B cell (primary cell): ENCODE results near the gene TRIOBP. TPM values are rescaled to one million over a fixed set of nuclear protein-coding genes. Genes with fewer than 3 reads are reported as not detected.

Experiments used
- ATAC-seq: fragments of 200-7000 bp; cut with Tn5 transposase; one replicate; pipeline ENCODE4 v1.10.0; 2021; ENCODE audit warnings: low read depth, mild to moderate bottlenecking, moderate number of reproducible peaks, moderate library complexity
- CTCF ChIA-PET: fragments of 350-600 bp; sonication (Branson Sonifier 250); formaldehyde crosslinking; loops from one replicate; lab custom pipeline; 2021; ENCODE audit warnings: antibody characterized with exemption, inconsistent platforms; lab: Charles Lee
- POLR2A ChIA-PET: fragments of 350-600 bp; sonication (Branson Sonifier 250); formaldehyde crosslinking; loops from one replicate; lab custom pipeline; 2021; ENCODE audit warnings: antibody characterized with exemption; lab: Charles Lee
- DNase-seq: peaks from one replicate; pipeline ENCODE4 v3.0.0; 2013
- H2AFZ ChIP-seq: 2 replicates; pipeline ENCODE4 v1.6.1; 2012; ENCODE audit warnings: mild to moderate bottlenecking, low read depth, low read length; ENCODE audit not compliant: insufficient read depth, poor library complexity, severe bottlenecking
- H3K27ac ChIP-seq, 2 donors: 1 replicate in 1 of 2; 2 replicates in 1 of 2; pipeline ENCODE4 v1.5.1; 2012 to 2013; ENCODE audit warnings: low read length in 2 of 2, mild to moderate bottlenecking in 2 of 2, moderate library complexity in 1 of 2
- H3K27me3 ChIP-seq, 4 experiments: fragments of 200-600 bp in 1 of 4; sonication (generic) in 1 of 4; replicated peaks in 1 of 4; 1 replicate in 2 of 4; 2 replicates in 2 of 4; pipeline versions ENCODE4 v1.6.1 to v1.7.0; 2013 to 2016; ENCODE audit warnings: low read length in 3 of 4, mild to moderate bottlenecking in 2 of 4, mixed read lengths in 1 of 4, moderate library complexity in 1 of 4; ENCODE audit not compliant: insufficient read depth in 4 of 4, control insufficient read depth in 3 of 4; ENCODE audit errors: control extremely low read depth in 1 of 4
- H3K36me3 ChIP-seq, 2 experiments: replicated peaks in 1 of 2; 1 replicate in 1 of 2; 2 replicates in 1 of 2; pipeline versions ENCODE4 v1.6.1 to v1.7.1; 2013; ENCODE audit warnings: low read length in 1 of 2; ENCODE audit not compliant: insufficient read depth in 2 of 2, control insufficient read depth in 1 of 2; ENCODE audit errors: control extremely low read depth in 1 of 2, extremely low read depth in 1 of 2
- H3K4me1 ChIP-seq, 2 donors: fragments of 200-600 bp in 1 of 2; sonication (generic) in 1 of 2; 1 replicate in 1 of 2; 2 replicates in 1 of 2; pipeline versions ENCODE4 v1.5.1 to v1.6.1; 2013 to 2017; ENCODE audit warnings: low read length in 2 of 2; ENCODE audit not compliant: control insufficient read depth in 2 of 2, insufficient read depth in 2 of 2
- H3K4me2 ChIP-seq: replicated peaks from 2 replicates; pipeline ENCODE3; 2012; ENCODE audit warnings: mild to moderate bottlenecking, low read depth, low read length; ENCODE audit not compliant: poor library complexity, severe bottlenecking
- H3K4me3 ChIP-seq, 5 experiments: fragments of 200-600 bp in 1 of 5; sonication (generic) in 1 of 5; 1 replicate in 3 of 5; 2 replicates in 2 of 5; pipeline versions ENCODE4 v1.5.1 to v1.7.0; 2011 to 2016; ENCODE audit warnings: low read length in 4 of 5, mild to moderate bottlenecking in 4 of 5, low read depth in 2 of 5, control low read depth in 1 of 5, moderate library complexity in 1 of 5; ENCODE audit not compliant: insufficient read depth in 1 of 5; ENCODE audit errors: control extremely low read depth in 1 of 5, extremely low read depth in 1 of 5
- H3K79me2 ChIP-seq: fragments of 200-600 bp; sonication (generic); one replicate; pipeline ENCODE4 v1.6.0; 2016; ENCODE audit warnings: low read length; ENCODE audit not compliant: control insufficient read depth, insufficient read depth
- H3K9ac ChIP-seq: fragments of 200-600 bp; sonication (generic); 2 replicates; pipeline ENCODE4 v1.6.1; 2017; ENCODE audit warnings: mild to moderate bottlenecking, low read length, moderate library complexity
- H3K9me3 ChIP-seq, 3 donors: one replicate each; pipeline versions ENCODE4 v1.6.1 to v1.7.1; 2013; ENCODE audit warnings: low read length in 2 of 3; ENCODE audit not compliant: control insufficient read depth in 2 of 3, insufficient read depth in 1 of 3; ENCODE audit errors: control extremely low read depth in 1 of 3
- H4K20me1 ChIP-seq: 2 replicates; pipeline ENCODE4 v1.6.0; 2012; ENCODE audit warnings: mild to moderate bottlenecking, low read length; ENCODE audit not compliant: insufficient read depth, control insufficient read depth, poor library complexity, severe bottlenecking
- H3K27ac Mint-ChIP-seq: one replicate; pipeline ENCODE4 v1.8.0; 2021; ENCODE audit warnings: mixed read lengths
- H3K27me3 Mint-ChIP-seq: one replicate; pipeline ENCODE4 v1.8.0; 2021; ENCODE audit warnings: mixed read lengths
- H3K4me1 Mint-ChIP-seq: one replicate; pipeline ENCODE4 v1.8.0; 2021; ENCODE audit warnings: mixed read lengths
- H3K4me3 Mint-ChIP-seq: one replicate; pipeline ENCODE4 v1.8.0; 2021; ENCODE audit warnings: mixed read lengths
- H3K9me3 Mint-ChIP-seq: one replicate; pipeline ENCODE4 v1.8.0; 2022; ENCODE audit warnings: mixed read lengths; ENCODE audit not compliant: insufficient read depth
- CTCF ChIP-seq: fragments of 200-600 bp; IDR thresholded peaks from one replicate; pipeline ENCODE4 v1.8.0; 2022; ENCODE audit warnings: antibody characterized with exemption, mild to moderate bottlenecking
- EZH2 ChIP-seq: IDR thresholded peaks from 2 replicates; pipeline ENCODE4 v1.6.1; 2012; ENCODE audit warnings: borderline replicate concordance, low read depth, mild to moderate bottlenecking, moderate library complexity, low read length; ENCODE audit not compliant: insufficient read depth, poor library complexity, severe bottlenecking
- WGBS: methylation state at CpG from one replicate; pipeline ENCODE4 v1.1.5; 2013; ENCODE audit warnings: missing lambda C conversion rate; ENCODE audit not compliant: insufficient coverage; 5-methylcytosine and 5-hydroxymethylcytosine counted together
- intact Hi-C: fragments of 100-400 bp; cut with micrococcal nuclease; formaldehyde crosslinking; loops from one replicate; pipeline ENCODE4 v1.10.0; 2022
- polyA plus RNA-seq: library from polyadenylated mRNA; depleted of rRNA; stranded (reverse); fragments of >200 nt; gene quantifications from 2 replicates; pipeline ENCODE4 v1.2.3, GENCODE V29; 2012
- total RNA-seq, 2 donors: library from RNA; stranded (reverse); fragments of 120-200 nt in 1 of 2; gene quantifications; 1 replicate in 1 of 2; 2 replicates in 1 of 2; pipeline versions ENCODE4 v1.2.3 to v1.2.4, GENCODE V29; 2013 to 2022

TRIOBP gene
- total and polyA plus RNA-seq, 2 donors (not counting 1 experiment from before 2014, with no cell fraction given), result 26.8 to 47.5 TPM

DNA sequence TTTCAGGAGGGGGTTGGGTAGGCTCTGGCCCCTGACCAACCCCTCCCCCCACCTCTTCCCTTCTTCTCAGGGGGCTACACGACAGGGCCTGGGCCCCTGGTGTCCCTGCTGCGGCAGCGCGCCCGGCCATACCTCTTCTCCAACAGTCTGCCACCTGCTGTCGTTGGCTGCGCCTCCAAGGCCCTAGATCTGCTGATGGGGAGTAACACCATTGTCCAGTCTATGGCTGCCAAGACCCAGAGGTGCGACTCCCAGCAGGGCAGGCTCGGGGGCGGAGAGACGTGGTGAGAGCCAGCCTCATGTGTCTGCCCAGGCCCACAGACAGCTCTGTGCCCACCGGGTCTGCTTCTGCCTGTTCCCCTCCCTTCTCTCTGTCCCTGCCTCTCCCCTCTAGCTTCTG, 118.7 kb downstream of the TRIOBP start:
- intact Hi-C loops, result loop anchor here (5.0 kb wide), 1 partner anchor 137 kb away; the partner anchor contains the start of genes C22orf23 and POLR2F

More for the DNA sequence above, 118.7 kb downstream of the TRIOBP start:
- Histone ChIP-seq H3K9me3 (peaks cover 0 to 4% (median 0%) of the 10 kb centered on the region in 3 donors), H2AFZ (no peak overlapping the region), H3K79me2 (no peaks in the 10 kb centered on the region), H3K36me3 (no peaks in the 10 kb centered on the region), H4K20me1 (no peaks in the 10 kb centered on the region), H3K9ac (no peak overlapping the region), H3K4me3 (no peak overlapping the region), H3K4me2 (no peak overlapping the region), H3K27ac (no peak overlapping the region), H3K27me3 (peaks cover 0 to 50% (median 7%) of the 10 kb centered on the region in 4 experiments), H3K4me1 (peaks cover 19 to 20% of the 10 kb centered on the region in 2 donors)
- H3K4me1 Mint-ChIP-seq, result peaks cover 10% of the 10 kb centered on the region
- H3K27ac Mint-ChIP-seq, result no peak overlapping the region
- H3K27me3 Mint-ChIP-seq, result peaks cover 21% of the 10 kb centered on the region
- DNase-seq (no peak), ATAC-seq (no peak)
- no peak overlapping the region for H3K4me3 Mint-ChIP-seq
- POLR2A ChIA-PET, result no interaction called here
- CTCF ChIA-PET, result interaction anchor here (0.8 to 6.0 kb wide), 5 partner anchors 24 to 150 kb away, joined by 3 to 177 read pairs (median 4); no protein-coding TSS in a partner anchor
- no peaks in the 10 kb centered on the region for H3K9me3 Mint-ChIP-seq
- no peak for TF ChIP-seq CTCF
- TF ChIP-seq EZH2, result no peak
- 100% methylated on average over 12 of the region's 12 CpGs for WGBS
